ENCODE measurements around the gene USH1G. TPM values are rescaled to one million over a fixed set of nuclear protein-coding genes. Genes with fewer than 3 reads are reported as not detected.

Gene USH1G
- total RNA-seq, 4 donors from 2014 or later, result 0.27 to 0.32 TPM; not detected in 2

DNA sequence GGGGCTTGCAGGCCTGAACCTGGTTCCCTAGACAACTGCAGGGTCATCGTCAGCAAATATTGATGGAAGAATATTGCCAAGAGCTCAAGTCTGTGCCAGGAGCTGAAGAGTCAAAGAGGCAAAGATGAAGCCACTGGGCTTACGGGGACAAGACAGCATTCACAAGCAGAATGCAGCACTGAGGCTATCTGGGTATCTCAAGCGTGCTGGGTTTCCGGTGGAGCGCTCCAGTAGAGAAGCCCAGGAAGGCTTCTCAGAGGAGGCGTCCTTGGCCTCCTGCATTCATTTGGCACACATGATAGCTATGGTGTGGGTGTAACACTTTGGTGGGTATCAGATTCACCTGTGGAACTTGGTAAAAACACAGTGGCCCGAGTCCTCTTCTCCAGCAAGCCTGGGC lies 32.5 kb downstream of the USH1G start:
- no peak for DNase-seq
- Histone ChIP-seq H3K4me1 (peaks cover 3 to 11% (median 9%) of the 10 kb centered on the region in 4 donors), H3K27ac (no peak overlapping the region), H3K36me3 (no peaks in the 10 kb centered on the region), H3K27me3 (peaks cover 71% of the 10 kb centered on the region), H3K4me3 (no peak overlapping the region), H3K9me3 (no peaks in the 10 kb centered on the region)
- 90 to 92% methylated on average over 2 to 7 of the region's 7 CpGs for WGBS, 2 donors (ENCODE audit: low coverage in 1 of 2)
- in situ Hi-C loops (cut with MboI; ENCODE audit: low pct_ligation_motif_present in 1 of 4, low pct_unique_long_range_greater_than_20kb in 1 of 4, low sequenced_read_pairs in 3 of 4), result no loop called here
- intact Hi-C loops (cut with DNase I; ENCODE audit: low total_unique reads), result no loop called here
- TF ChIP-seq EP300 (IDR thresholded peaks at IDR 0.05; ENCODE audit: low read depth) (no peak), CTCF (IDR thresholded peaks at IDR 0.05) (no peak), POLR2AphosphoS5 (IDR thresholded peaks at IDR 0.05) (no peak), POLR2A (IDR thresholded peaks at IDR 0.05) (no peak)

DNA sequence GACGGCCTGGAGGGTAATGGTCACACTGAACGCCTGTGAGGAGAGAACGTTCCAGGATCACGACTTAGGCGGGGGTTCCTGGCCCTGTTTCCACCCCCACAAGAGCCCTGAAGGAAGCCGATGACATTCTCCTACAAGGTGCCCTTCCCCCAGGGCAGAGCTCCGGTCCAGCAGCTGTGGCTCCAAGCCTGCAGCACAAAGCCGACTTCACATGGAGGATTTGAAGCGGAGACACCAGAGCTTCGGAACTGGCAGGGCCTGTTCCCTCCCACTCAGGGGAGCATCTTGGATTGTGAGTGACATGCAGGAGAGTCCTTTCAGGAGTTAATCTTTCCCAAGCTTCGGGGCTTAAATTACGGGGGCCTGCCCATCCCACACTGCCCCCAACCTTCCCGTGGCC lies 34.6 kb downstream of the USH1G start:
- 71 to 82% methylated on average over 2 to 13 of the region's 13 CpGs for WGBS, 2 donors (ENCODE audit: low coverage in 1 of 2)
- peaks cover 3 to 6% (median 5%) of the 10 kb centered on the region in 4 donors for H3K4me1 ChIP-seq
- in situ Hi-C loops (cut with MboI; ENCODE audit: low pct_ligation_motif_present in 1 of 4, low pct_unique_long_range_greater_than_20kb in 1 of 4, low sequenced_read_pairs in 3 of 4) (no loop called here), intact Hi-C loops (cut with DNase I; ENCODE audit: low total_unique reads) (no loop called here)
- H3K36me3 ChIP-seq, result no peaks in the 10 kb centered on the region
- peaks cover 50% of the 10 kb centered on the region for H3K27me3 ChIP-seq
- no peak overlapping the region for H3K4me3 ChIP-seq
- no peak overlapping the region for H3K27ac ChIP-seq
- TF ChIP-seq CTCF (IDR thresholded peaks at IDR 0.05) (no peak), POLR2AphosphoS5 (IDR thresholded peaks at IDR 0.05) (no peak), POLR2A (IDR thresholded peaks at IDR 0.05) (no peak), EP300 (IDR thresholded peaks at IDR 0.05; ENCODE audit: low read depth) (no peak)
- H3K9me3 ChIP-seq, result no peaks in the 10 kb centered on the region
- no peak for DNase-seq

- H3K4me1 ChIP-seq, result peaks cover 2 to 4% (median 3%) of the 10 kb centered on the region in 4 donors
- no peaks in the 10 kb centered on the region for H3K9me3 ChIP-seq
- H3K27ac ChIP-seq, result no peak overlapping the region
- WGBS, 2 donors (ENCODE audit: low coverage in 1 of 2), result 79 to 81% methylated on average over 6 to 15 of the region's 15 CpGs
- TF ChIP-seq EP300 (IDR thresholded peaks at IDR 0.05; ENCODE audit: low read depth) (no peak), POLR2A (IDR thresholded peaks at IDR 0.05) (no peak)
- peaks cover 23% of the 10 kb centered on the region for H3K27me3 ChIP-seq
- no peaks in the 10 kb centered on the region for H3K36me3 ChIP-seq
- DNase-seq, result no peak
- H3K4me3 ChIP-seq, result no peak overlapping the region
- in situ Hi-C loops (cut with MboI; ENCODE audit: low pct_ligation_motif_present in 1 of 4, low pct_unique_long_range_greater_than_20kb in 1 of 4, low sequenced_read_pairs in 3 of 4) (no loop called here), intact Hi-C loops (cut with DNase I; ENCODE audit: low total_unique reads) (loop anchor here (5.0 kb wide), 1 partner anchor 1046 kb away; no protein-coding TSS in a partner anchor)
These were observed 39.8 kb downstream of the USH1G start for GRCh38 chr17:74883241-74883745.

GRCh38 chr17:74882517-74883240 lies 40.4 kb downstream of the USH1G start:
- TF ChIP-seq POLR2AphosphoS5 (IDR thresholded peaks at IDR 0.05) (no peak), POLR2A (IDR thresholded peaks at IDR 0.05) (no peak), CTCF (IDR thresholded peaks at IDR 0.05) (no peak), EP300 (IDR thresholded peaks at IDR 0.05; ENCODE audit: low read depth) (no peak)
- intact Hi-C loops (cut with DNase I; ENCODE audit: low total_unique reads), result loop anchor here (5.0 kb wide), 1 partner anchor 1045 kb away; no protein-coding TSS in a partner anchor
- WGBS, 2 donors (ENCODE audit: low coverage in 1 of 2), result 75% methylated on average over 20 of the region's 20 CpGs; no CpG with 5 or more reads in 1 of the 2 donors

More at GRCh38 chr17:74882517-74883240, 40.4 kb downstream of the USH1G start:
- H3K36me3 ChIP-seq, result no peaks in the 10 kb centered on the region
- DNase-seq, result no peak
- in situ Hi-C loops (cut with MboI; ENCODE audit: low pct_ligation_motif_present in 1 of 4, low pct_unique_long_range_greater_than_20kb in 1 of 4, low sequenced_read_pairs in 3 of 4), result no loop called here
- H3K27ac ChIP-seq, result no peak overlapping the region
- no peaks in the 10 kb centered on the region for H3K9me3 ChIP-seq
- H3K27me3 ChIP-seq, result peaks cover 20% of the 10 kb centered on the region
- H3K4me3 ChIP-seq, result no peak overlapping the region
- peaks cover 3 to 10% (median 9%) of the 10 kb centered on the region in 4 donors for H3K4me1 ChIP-seq

Data from transverse colon (tissue), 4 donors.